HCT116 (cell line): ENCODE measurements around the gene GJB4. TPM values are rescaled to one million over a fixed set of nuclear protein-coding genes. Genes with fewer than 3 reads are reported as not detected.

Source experiments
- ATAC-seq: fragments of 200-7000 bp; cut with Tn5 transposase; 2 replicates; pipeline ENCODE4 v1.9.1; 2020; ENCODE audit warnings: mild to moderate bottlenecking, moderate library complexity
- BruUV-seq: library from RNA; stranded (reverse); fragments of 400-500 nt; replicated peaks from 2 replicates; lab custom pipeline; 2021; lab: Mats Ljungman, UMichigan
- CTCF ChIA-PET: fragments of 300-600 bp; sonication (Branson Sonifier 250); formaldehyde crosslinking; loops from one replicate; lab custom pipeline; 2021; ENCODE audit warnings: antibody characterized with exemption; lab: Charles Lee
- POLR2A ChIA-PET: fragments of 300-600, 350-600 bp; sonication (Branson Sonifier 250); formaldehyde crosslinking; loops from one replicate; lab custom pipeline; 2021; ENCODE audit warnings: antibody characterized with exemption; lab: Charles Lee
- RAD21 ChIA-PET, 2 experiments: fragments of 300-600 bp; sonication (Branson Sonifier 250); formaldehyde crosslinking; loops; one replicate each; lab custom pipeline; 2023; ENCODE audit warnings: low total read pairs in 2 of 2; ENCODE audit not compliant: uncharacterized antibody in 2 of 2, unreplicated experiment in 2 of 2, low non-redundant PET in 1 of 2; lab: Charles Lee
- DNase-seq: peaks from one replicate; pipeline ENCODE4 v3.0.0-alpha.2; 2010; ENCODE audit warnings: low read depth, low spot score
- H2AFZ ChIP-seq: fragments of 200-600 bp; shearing (Covaris generic), sonication (generic); 2 replicates; pipeline ENCODE4 v1.6.1; 2017; ENCODE audit warnings: low read depth, mixed run types, mixed read lengths, antibody characterized with exemption, low read length; ENCODE audit not compliant: poor library complexity, severe bottlenecking
- H3K27ac ChIP-seq: 2 replicates; pipeline ENCODE4 v1.5.1; 2012; ENCODE audit warnings: low read depth, low read length
- H3K27me3 ChIP-seq: fragments of 200-600 bp; sonication (generic); 2 replicates; pipeline ENCODE4 v1.6.1; 2016; ENCODE audit warnings: mixed run types, low read length, mixed read lengths; ENCODE audit not compliant: insufficient read depth
- H3K36me3 ChIP-seq, 2 experiments: fragments of 200-500 bp in 1 of 2; fragments of 200-600 bp in 1 of 2; sonication (Bioruptor generic) in 1 of 2; sonication (generic) in 1 of 2; 2 replicates each; pipeline versions ENCODE4 v1.5.1 to v1.6.1; 2014 to 2016; ENCODE audit warnings: low read length in 2 of 2, inconsistent platforms in 1 of 2, mixed read lengths in 1 of 2, mixed run types in 1 of 2; ENCODE audit not compliant: insufficient read depth in 2 of 2, control insufficient read depth in 1 of 2
- H3K4me1 ChIP-seq, 2 experiments: fragments of 200-600 bp in 1 of 2; sonication (generic) in 1 of 2; 2 replicates each; pipeline versions ENCODE4 v1.5.1 to v1.6.1; 2012 to 2017; ENCODE audit warnings: low read length in 2 of 2, inconsistent platforms in 1 of 2, mild to moderate bottlenecking in 1 of 2, mixed read lengths in 1 of 2, mixed run types in 1 of 2, moderate library complexity in 1 of 2; ENCODE audit not compliant: insufficient read depth in 2 of 2, control insufficient read depth in 1 of 2
- H3K4me2 ChIP-seq: fragments of 200-600 bp; sonication (generic); 2 replicates; pipeline ENCODE4 v1.6.1; 2017; ENCODE audit warnings: mixed run types, low read length, mixed read lengths
- H3K4me3 ChIP-seq, 2 experiments: fragments of 200-600 bp in 1 of 2; sonication (generic) in 1 of 2; replicated peaks in 1 of 2; 2 replicates each; pipeline ENCODE4 v1.5.1; 2011 to 2016; ENCODE audit warnings: low read length in 2 of 2, control low read depth in 1 of 2, low read depth in 1 of 2, mild to moderate bottlenecking in 1 of 2, mixed read lengths in 1 of 2, mixed run types in 1 of 2
- H3K79me2 ChIP-seq: fragments of 200-600 bp; sonication (generic); 2 replicates; pipeline ENCODE4 v1.6.1; 2017; ENCODE audit warnings: mild to moderate bottlenecking, mixed run types, low read length, moderate library complexity, mixed read lengths; ENCODE audit not compliant: insufficient read depth
- H3K9ac ChIP-seq: fragments of 200-600 bp; sonication (generic); 2 replicates; pipeline ENCODE4 v1.6.1; 2016; ENCODE audit warnings: low read length, mixed read lengths
- H3K9me2 ChIP-seq: fragments of 200-600 bp; sonication (generic), shearing (Covaris generic); 2 replicates; pipeline ENCODE4 v1.6.1; 2017; ENCODE audit warnings: mixed run types, mild to moderate bottlenecking, moderate library complexity; ENCODE audit not compliant: insufficient read depth
- H3K9me3 ChIP-seq, 2 experiments: fragments of 200-500 bp in 1 of 2; fragments of 200-600 bp in 1 of 2; sonication (Bioruptor generic) in 1 of 2; sonication (generic) in 1 of 2; 2 replicates each; pipeline ENCODE4 v1.6.1; 2014 to 2017; ENCODE audit warnings: low read length in 2 of 2, mixed read lengths in 2 of 2, inconsistent platforms in 1 of 2, low read depth in 1 of 2, mild to moderate bottlenecking in 1 of 2, mixed run types in 1 of 2, moderate library complexity in 1 of 2; ENCODE audit not compliant: control insufficient read depth in 1 of 2, insufficient read depth in 1 of 2
- H4K20me1 ChIP-seq: fragments of 200-600 bp; sonication (generic), shearing (Covaris generic); 2 replicates; pipeline ENCODE4 v1.6.1; 2017; ENCODE audit warnings: mixed run types, mild to moderate bottlenecking, moderate library complexity; ENCODE audit not compliant: insufficient read depth
- CTCF ChIP-seq, 3 experiments: fragments of 200-600 bp in 1 of 3; sonication (generic) in 1 of 3; IDR thresholded peaks in 2 of 3; conservative IDR thresholded peaks in 1 of 3; 2 replicates each; pipeline ENCODE4 v1.5.1; 2012 to 2017; ENCODE audit warnings: low read depth in 2 of 3, low read length in 2 of 3, antibody characterized with exemption in 1 of 3, borderline replicate concordance in 1 of 3, control low read depth in 1 of 3, mild to moderate bottlenecking in 1 of 3, mixed read lengths in 1 of 3, mixed run types in 1 of 3, moderate library complexity in 1 of 3; ENCODE audit not compliant: insufficient read depth in 1 of 3
- MAX ChIP-seq: IDR thresholded peaks from 2 replicates; pipeline ENCODE4 v1.6.1; 2012
- SIN3A ChIP-seq: IDR thresholded peaks from 2 replicates; pipeline ENCODE4 v1.6.1; 2012; ENCODE audit warnings: low read depth
- SRF ChIP-seq: IDR thresholded peaks from 2 replicates; pipeline ENCODE4 v1.6.1; 2012; ENCODE audit warnings: low read depth
- ZFX ChIP-seq: fragments of 450-650 bp; IDR thresholded peaks from 2 replicates; pipeline ENCODE4 v1.6.1; 2017
- intact Hi-C: fragments of 100-400 bp; cut with micrococcal nuclease; formaldehyde crosslinking; loops from 2 replicates; pipeline ENCODE4 v1.10.0; 2022
- total RNA-seq: library from RNA; stranded (reverse); gene quantifications from one replicate; pipeline ENCODE4 v1.2.1, GENCODE V29; 2021; ENCODE audit not compliant: unreplicated experiment

GJB4 gene
- total RNA-seq, 1 experiment from 2014 or later: 2.0 TPM

- no TSS peak for BruUV-seq
- CTCF ChIA-PET: interaction anchor here (0.6 to 1.0 kb wide), 2 partner anchors 10 to 77 kb away, joined by 3 read pairs; no protein-coding TSS in a partner anchor
- Histone ChIP-seq H3K27me3 (no peaks in the 10 kb centered on the region), H3K9me3 (no peaks in the 10 kb centered on the region), H3K27ac (no peak overlapping the region), H4K20me1 (no peaks in the 10 kb centered on the region), H3K4me1 (peaks cover 20 to 50% of the 10 kb centered on the region in 2 experiments), H3K4me2 (no peak overlapping the region), H3K9me2 (no peaks in the 10 kb centered on the region), H3K4me3 (no peak overlapping the region), H3K79me2 (no peaks in the 10 kb centered on the region)
- no peak for DNase-seq
- intact Hi-C loops: no loop called here
- no peak for TF ChIP-seq SRF
- TF ChIP-seq SIN3A: no peak
- no peak for TF ChIP-seq MAX
- no peak for TF ChIP-seq CTCF (IDR thresholded peaks at IDR 0.05 in 2 of 3, conservative IDR thresholded peaks at IDR 0.05 in 1 of 3; ENCODE audit: borderline replicate concordance in 1 of 3, insufficient read depth in 1 of 3, low read depth in 2 of 3, low read length in 2 of 3)
- TF ChIP-seq, all 23 proteins: peak for 0
- POLR2A ChIA-PET: no interaction called here
- ATAC-seq: no peak
- RAD21 ChIA-PET: no interaction called here
- Histone ChIP-seq H2AFZ (no peak overlapping the region), H3K36me3 (no peaks in the 10 kb centered on the region), H3K9ac (no peak overlapping the region)
These were observed 15.4 kb downstream of the GJB4 start for GRCh38 chr1:34774957-34775356.

GRCh38 chr1:34776911-34777310 lies 17.4 kb downstream of the GJB4 start:
- Histone ChIP-seq H3K4me2 (no peak overlapping the region), H3K4me1 (peaks cover 20 to 48% of the 10 kb centered on the region in 2 experiments), H3K9ac (no peak overlapping the region), H3K79me2 (peaks cover 14% of the 10 kb centered on the region), H3K27me3 (no peaks in the 10 kb centered on the region), H2AFZ (no peak overlapping the region), H3K9me3 (no peaks in the 10 kb centered on the region), H4K20me1 (no peaks in the 10 kb centered on the region), H3K27ac (no peak overlapping the region), H3K9me2 (no peaks in the 10 kb centered on the region), H3K36me3 (no peaks in the 10 kb centered on the region), H3K4me3 (no peak overlapping the region)
- ChIA-PET CTCF (no interaction called here), POLR2A (interaction anchor here (1.3 kb wide), 1 partner anchor 12 kb away, joined by 3 read pairs; no protein-coding TSS in a partner anchor), RAD21 (no interaction called here)
- intact Hi-C loops: no loop called here
- no peak for ATAC-seq
- no TSS peak for BruUV-seq
- TF ChIP-seq ZFX: no peak
- DNase-seq: no peak
